Measurements from ENCODE around the gene RAB11A.

Gene RAB11A

DNA sequence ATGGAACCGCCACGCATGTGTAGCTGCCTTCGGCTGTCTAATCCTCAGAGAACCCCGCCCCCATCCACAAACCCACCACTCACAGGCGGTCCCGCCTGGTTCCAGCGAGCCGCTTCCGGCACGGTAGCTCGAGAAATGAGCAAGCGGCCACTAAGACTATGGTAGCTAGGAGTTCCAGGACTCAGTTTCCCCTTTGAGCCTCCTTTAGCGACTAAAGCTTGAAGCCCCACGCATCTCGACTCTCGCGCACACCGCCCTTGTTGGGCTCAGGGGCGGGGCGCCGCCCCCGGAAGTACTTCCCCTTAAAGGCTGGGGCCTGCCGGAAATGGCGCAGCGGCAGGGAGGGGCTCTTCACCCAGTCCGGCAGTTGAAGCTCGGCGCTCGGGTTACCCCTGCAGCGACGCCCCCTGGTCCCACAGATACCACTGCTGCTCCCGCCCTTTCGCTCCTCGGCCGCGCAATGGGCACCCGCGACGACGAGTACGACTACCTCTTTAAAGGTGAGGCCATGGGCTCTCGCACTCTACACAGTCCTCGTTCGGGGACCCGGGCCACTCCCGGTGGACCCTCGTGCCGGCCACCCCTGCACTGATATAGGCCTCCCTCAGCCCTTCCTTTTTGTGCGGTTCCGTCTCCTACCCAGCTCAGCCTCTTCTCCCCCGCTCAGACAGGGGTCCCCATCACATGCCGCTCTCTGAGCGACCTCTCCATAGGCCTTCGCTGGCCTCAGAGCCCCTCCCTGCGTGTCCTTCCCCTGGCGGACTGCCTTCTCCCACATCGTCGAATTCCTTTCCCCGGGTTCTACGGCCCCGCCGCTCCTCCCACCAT, at the start of gene RAB11A:
TSS of gene RAB11A (plus strand) at position 366 of the 828 bp plus-strand sequence. CDS start at position 461, 95 bp downstream.
- DNase-seq (ENCODE audit: low spot score) = peak; percentile 97

DNA sequence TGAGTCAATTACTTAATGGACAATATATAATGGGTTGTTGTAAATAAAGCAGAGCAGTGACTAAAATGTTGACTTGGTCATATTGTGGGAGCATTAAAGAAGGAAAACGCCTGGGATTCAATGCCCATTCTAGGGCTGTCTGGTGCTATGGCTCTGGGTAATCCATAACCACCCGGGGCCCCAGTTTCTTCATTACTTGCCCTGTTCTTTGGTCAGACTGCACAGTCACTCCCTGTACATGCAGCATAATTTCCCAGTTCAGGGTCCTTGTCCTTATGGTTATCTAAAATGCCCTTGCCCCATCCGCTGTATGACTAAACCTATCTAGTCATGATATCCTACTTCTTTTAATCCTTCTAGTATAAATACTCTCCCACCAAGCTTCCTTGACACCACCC, 49.7 kb upstream of the RAB11A start:
- no peak for DNase-seq (ENCODE audit: low spot score)

DNA sequence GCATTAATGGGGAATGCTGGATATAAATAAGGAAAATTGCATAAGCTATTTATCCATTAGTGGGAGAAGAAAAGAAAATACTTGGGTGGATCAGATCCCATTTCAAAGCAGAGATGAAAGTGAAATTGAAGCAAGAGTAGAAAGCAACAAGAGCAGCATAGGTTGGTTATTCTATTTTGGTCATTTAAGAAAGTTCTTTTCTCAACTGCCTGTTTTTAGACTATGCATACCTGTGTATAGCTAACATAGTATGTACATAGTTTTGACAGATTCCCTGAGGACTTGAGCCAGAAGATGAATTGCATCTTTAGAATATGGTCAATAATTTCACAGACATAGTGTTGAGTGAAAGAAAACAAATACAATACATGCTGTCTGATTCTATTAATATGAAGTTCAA, 48.2 kb upstream of the RAB11A start:
- DNase-seq (ENCODE audit: low spot score) = no peak

DNA sequence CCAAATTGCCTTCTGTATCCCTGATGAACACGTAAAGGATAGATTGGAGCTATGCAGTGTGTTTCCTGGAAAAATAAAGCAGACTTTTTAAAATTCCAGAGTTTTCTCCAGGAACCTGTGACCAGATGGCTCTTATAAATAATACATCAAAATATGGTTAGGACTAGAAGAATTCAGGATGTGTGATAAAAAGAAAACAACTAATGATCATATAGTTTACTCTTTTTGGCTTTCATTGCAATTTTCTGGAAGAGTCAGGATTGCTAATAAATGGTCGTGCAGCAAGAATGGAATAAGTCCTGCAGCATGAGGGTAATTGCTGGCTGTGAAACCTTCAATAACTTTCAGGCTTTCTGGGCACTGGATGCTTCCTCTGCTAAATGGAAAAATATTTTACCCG, 47.0 kb upstream of the RAB11A start:
- DNase-seq (ENCODE audit: low spot score) = no peak

DNA sequence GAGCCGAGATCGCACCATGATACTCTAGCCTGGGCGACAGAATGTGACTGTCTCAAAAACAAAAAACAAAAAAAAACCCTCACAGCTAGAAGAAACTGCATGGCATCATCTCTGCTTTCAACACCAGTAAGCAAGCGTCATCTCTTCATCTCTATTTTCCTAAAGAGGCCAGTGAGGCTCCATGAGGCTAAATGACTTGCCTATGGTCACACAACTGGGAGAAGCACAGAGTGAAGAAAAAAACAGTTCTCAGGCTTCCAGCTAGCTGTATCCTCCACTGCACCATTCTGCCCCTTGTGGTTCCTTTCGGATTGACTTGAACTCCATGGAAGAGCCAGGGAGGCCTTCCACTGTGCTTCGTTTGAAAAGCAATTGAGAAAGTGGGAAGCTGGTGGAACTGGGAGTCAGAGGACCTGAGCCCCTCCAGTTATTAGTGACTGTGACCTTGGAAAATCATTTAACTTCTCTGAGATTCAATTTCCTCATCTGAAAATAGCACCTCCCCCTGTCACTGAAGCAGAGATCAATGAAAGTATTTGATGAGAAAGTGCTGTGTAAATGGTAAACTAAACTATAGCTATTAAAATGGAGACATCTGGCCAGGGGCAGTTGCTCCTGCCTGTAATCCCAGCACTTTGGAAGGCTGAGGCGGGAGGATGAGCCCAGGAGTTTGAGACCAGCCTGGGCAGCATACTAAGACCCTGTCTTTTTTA, 45.1 kb upstream of the RAB11A start:
- DNase-seq (ENCODE audit: low spot score) = peak; percentile 60

DNA sequence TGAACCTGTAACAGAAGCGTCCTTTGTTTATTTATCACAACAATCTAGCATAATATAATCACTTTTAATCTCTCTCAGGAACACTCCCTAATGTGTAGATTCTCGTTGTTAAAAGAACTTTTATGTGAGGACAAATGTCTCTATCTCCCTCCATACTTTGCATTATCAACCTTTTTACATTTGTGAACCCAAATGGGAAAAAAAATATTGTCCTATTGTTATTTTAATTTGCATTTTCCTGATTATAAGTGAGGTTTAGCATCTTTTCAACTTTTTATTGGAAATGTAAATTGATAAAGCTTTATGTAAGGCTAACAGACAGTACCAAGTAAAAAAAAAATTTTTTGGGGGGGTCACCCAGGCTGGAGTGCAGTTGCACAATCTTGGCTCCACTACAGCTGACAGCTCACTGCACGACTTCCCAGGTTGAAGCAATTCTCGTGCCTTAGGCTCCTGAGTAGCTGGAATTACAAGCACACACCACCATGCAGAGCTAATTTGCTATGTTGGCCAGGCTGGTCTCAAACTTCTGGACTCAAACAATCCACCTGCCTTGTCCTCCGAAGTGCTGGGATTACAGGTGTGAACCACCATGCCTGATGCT, 44.2 kb upstream of the RAB11A start:
- no peak for DNase-seq (ENCODE audit: low spot score)

DNA sequence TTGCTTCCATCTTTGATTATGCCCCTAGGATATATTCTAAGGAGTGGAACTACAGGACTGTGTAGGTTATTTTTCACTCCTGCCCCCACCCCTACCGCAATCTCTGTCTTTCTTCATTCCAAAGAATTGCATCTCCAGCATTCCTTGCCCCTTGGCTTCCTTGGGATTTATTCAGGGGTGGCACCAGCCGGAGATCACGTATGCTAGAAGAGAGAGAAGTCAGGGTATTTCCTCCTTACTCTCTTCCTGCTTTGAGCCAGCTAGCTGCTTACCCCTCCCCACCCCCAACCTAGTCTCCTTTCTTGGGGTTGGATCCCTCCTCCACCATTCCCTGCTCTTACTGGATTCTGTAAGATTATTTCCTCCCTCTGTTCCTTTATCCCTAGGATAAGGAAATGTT, 42.2 kb upstream of the RAB11A start:
- DNase-seq (ENCODE audit: low spot score) = peak; percentile 61

DNA sequence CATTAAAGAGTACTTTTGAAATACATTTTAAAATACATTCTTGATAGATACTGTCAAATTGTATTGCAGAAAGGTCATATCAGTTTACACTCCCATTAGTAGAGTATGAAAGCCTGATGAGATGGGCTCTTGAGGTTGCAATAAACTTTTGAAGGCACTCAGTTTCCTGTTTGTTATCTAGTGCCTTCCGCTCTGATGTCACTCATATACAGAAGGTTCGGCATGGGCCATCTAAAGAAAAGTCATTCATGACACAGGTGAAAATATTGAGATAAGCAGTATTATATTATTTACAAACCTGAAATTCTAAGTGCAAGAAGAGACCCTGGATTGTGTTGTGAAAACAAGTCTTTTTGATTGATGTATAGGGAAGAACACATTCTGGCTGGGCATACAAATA, 40.7 kb upstream of the RAB11A start:
- no peak for DNase-seq (ENCODE audit: low spot score)

DNA sequence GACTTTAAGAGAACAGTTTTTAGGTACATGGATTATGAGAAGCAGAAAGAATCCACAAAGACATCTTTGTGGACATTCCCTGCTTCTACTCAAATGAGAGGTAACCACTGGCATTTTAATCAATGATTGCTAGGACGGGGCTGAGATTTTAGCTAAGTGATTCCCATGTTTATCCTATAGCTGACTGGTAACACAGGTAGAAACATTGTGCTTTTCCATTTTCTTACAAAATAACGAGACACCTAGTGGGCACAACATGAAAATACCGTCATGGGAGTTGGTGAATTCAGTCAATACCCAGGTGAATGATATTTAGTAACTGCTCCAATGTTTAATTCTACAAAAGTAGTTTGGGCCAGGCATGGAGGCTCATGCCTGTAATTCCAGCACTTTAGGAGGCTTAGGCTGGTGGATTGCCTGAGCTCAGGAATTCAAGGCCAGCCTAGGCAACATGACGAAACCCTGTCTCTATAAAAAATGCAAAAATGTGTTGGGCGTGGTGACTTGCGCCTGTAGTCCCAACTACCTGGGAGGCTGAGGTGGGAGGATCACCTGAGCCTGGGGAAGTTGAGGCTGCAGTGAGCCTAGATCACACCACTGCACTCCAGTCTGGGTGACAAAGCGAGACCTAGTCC, 40.0 kb upstream of the RAB11A start:
- DNase-seq (ENCODE audit: low spot score) = peak; percentile 34

DNA sequence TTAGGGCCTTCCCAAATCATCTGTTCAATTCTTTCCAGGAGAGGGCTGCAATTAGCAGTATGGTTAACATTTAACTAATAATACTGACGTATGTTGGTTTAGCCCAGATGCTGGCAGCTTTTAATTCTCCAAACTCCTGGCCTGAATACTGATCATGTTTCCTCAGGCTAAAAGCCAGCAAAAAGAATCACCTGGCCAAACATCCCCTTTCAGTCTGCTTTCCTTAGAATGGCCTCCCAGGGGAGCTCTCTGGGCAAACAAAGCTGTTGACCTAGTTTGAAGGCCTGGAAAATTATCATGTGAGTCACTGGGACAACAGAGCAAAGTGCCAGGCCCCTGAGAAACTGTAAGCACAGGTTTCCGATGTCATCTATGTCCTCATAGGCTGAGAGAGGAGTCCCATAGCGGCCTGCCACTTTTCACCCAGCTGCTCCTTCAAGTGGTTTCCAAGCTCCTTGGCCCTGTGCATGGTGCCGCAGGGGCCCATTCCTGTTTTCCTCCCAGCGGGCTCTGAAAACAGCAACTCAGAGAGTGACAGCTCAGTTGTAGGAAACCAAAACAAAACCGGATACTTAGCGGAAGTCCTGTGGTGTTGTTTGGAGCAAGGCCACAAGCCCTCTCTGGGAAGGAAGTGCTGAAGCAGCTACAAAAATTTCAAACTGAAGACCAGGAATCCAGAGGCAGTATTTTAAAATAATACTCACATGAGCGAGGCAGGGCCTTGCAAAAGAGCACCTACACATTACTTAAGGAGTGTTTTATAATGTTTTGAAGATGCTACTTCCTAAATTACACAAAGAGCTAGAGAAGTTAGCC, 36.5 kb upstream of the RAB11A start:
- DNase-seq (ENCODE audit: low spot score) = peak; percentile 95

DNA sequence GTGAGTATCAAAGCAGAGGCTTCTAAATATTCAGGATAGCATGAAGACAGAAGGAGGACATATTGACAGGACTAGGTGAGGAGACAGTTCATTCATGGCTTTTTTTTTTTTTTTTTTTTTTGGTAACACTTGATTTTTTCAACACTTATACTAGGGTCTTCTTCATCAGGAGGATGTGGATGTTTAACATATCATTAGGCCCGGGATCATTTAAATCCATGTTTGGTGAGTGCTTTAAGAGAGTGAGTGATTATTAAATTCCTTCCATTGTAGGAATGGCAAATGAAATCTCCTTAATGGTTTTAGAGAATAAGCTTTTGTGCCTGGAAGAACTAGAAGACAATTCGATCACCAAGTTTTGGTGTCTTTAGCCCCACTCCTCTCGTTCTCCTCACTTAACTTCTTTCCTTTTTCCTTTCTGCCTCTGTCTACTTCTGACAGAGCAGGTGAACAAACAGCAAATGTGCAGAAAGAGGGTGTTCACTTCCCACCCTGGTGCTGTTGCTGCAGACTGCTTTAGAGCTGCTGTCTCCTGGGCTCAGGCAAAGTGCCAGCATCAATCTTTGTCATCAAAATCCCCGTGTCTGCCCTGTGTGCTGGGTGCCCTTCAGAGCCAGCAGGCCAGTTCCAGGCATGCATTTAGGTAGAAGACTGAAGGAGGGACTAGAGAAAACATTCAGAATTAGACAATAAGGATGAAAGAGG, 35.6 kb upstream of the RAB11A start:
- peak; percentile 30 for DNase-seq (ENCODE audit: low spot score)

DNA sequence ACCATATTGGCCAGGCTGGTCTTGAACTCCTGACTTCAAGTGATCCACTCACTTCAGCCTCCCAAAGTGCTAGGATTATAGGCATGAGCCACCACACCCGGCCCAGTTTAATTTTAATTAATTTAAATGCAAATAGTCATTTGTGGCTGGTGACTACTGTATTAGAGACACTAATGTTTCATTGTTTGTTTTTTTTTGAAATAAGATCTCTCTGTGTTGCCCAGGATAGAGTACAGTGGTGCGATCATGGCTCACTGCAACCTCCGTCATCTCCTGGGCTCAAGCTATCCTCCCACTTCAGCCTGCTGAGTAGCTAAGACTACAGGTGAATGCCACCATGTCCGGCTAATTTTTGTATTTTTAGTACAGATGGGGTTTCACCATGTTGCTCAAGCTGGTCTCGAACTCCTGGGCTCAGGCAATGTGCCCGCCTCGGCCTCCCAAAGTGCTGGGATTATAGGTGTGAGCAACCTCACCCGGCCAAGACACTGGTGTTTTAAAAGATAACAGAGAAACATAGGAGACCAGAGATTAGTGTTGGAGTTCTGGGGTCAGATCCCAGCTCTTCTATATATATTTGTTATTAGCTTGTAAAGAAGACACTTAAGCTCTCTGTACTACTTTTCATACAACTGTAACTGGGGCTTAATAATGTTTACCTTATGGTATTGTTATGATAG, 34.5 kb upstream of the RAB11A start:
- DNase-seq (ENCODE audit: low spot score) = no peak

DNA sequence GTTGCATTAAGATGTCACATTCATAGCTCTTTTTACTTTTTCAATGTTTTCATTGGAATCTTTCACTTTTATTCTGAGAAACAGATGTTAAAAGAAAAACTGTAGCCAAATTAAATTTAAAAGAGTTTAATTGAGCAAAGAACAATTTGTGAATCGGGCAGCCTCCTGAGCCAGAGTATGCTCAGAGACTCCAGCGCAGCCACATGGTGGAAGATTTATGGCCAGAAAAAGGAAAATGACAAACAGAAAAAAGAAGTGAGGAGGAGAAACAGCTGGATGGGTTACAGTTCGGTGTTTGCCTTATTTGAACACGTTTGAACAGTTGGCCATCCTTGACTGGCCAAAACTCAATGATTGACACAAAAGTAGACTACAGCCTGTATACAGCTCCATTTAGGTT, 33.8 kb upstream of the RAB11A start:
- DNase-seq (ENCODE audit: low spot score) = no peak

DNA sequence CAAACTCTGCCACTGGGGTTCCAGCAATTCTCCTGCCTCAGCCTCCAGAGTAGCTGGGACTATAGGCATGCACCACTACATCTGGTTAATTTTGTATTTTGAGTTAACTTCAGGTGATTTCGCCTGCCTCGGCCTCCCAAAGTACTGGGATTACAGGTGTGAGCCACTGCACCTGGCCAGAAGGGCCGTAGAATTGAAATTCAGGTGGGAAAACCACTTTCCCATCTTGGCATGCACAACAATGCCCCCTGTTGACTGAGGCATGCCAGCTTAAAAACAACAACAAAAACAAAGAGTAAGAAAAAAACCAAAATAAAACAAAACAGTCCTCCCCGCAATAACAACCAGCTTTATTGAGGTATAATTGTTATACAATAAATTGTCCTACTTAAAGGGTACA, 32.6 kb upstream of the RAB11A start:
- no peak for DNase-seq (ENCODE audit: low spot score)

DNA sequence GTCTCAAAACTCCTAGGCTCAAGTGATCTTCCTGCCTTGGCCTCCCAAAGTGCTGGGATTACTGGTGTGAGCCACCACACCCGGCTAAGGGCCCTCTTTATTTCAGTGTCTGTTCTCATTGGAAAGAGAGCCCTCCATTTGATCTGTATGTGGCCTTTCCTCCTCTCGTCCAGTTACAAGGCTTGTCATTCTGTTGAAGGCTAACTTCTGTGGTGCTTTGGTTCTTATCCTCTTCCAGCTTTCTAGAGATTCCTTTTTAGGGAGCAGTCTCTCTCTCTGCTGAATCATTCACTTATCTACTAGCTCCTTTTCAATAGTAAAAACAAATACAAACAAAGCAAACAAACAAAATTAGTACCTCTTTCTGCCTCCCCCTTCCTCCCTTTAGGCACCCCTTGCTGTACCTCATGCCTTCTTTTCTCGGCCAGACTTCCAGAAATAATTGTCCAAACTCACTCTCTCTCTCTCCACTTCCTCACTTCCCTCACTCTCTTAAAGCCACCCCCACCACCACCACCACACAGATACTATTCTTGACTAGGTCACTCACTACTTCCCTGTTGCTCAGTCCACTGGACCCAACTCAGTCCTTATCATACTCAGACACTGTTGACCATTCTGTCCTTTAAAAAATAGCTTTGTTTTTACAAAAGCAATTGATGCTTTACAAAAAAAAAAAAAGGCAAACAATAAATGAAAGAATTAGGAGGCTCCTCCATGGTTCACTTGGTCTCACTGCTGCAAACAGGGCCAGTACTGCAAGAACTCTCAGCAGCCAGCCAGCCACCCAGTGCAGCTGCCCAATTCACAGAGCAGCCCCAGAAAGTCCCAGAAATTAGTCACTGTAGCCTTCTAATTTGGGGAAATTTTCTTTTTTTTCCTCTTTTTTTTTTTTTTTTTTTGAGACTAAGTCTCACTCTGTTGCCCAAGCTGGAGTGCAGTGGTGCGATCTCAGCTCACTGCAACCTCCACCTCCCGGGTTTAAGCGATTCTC, 31.7 kb upstream of the RAB11A start:
- DNase-seq (ENCODE audit: low spot score) = peak; percentile 32

DNA sequence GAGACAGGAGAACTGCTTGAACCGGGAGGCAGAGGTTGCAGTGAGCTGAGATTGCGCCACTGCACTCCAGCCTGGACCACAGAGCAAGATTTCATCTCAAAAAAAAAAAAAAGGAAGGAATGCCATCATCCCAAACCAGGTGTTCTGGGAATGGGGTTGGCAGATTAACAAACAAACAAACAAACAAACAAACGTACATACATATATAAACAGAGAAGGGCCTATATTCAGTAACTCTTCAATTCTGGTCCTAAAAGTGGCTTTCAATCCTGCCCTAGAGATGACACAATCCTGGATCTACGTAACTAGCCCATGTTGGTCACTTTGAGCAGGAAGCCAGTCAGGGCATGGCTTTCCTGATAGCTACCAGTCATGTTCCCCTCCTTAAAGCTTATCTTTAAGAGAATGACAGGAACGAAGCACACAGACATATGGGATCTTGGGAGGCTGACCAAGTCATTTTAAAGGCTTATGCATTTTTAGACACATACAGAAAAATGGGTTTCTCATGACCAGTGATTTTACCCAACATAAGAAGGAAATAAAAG, 29.9 kb upstream of the RAB11A start:
- DNase-seq (ENCODE audit: low spot score) = no peak

DNA sequence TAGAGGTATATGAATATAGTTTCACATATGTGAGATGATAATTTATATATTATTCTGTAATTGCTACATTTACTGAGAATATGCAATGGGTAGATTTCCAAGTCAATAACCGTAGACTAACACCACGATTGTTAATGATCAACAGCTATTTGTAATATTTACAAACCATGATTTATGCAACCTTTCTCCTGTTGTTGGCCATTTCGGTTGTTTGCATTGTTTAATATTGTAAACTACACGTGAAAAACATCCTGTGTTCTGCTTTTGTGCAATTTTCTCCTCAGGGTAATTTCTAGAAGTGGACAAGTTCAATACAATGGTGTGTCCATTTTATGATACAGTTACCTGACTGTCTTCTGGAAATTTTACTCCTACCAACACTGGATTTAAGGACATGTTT, 29.3 kb upstream of the RAB11A start:
- no peak for DNase-seq (ENCODE audit: low spot score)

DNA sequence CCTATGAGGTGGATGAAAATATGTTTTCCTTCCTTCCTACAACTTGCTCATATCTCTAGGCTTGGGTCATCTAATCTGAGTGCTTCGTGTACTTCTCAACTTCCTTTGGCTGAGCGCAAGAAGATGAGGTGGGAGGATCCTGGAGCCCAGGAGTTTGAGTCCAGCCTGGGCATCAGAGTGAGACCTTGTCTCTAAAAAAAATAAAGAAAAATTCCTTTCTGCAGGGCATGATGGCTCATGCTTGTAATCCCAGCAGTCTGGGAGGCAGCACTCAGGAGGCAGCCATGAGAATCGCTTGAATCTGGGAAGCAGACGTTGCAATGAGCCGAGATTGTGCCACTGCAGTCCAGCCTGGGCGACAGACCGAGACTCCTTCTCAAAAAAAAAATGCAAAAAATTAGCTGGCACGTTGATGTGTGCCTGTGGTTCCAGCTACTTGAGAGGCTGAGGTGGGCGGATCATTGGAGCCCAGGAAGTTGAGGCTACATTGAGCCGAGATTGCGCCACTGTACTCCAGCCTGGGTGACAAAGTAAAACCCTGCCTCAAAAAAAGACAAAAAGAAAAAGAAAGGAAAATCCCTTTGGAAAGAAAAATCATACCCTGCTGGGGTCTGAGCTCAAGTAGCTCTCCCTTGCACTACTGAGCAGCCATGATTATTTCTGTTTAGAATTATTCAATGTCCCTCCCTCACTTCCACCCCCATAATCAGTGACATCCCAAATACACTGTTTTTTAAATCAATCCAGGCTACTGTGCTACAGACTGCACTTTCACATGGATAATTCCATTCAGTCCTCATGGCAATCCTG, 28.0 kb upstream of the RAB11A start:
- peak; percentile 73 for DNase-seq (ENCODE audit: low spot score)
